Activated T-helper 17 cell treated with anti-CD3 and anti-CD28 coated beads, Interleukin-2, amount 50 U/mL, for 72 hours (primary cell): ENCODE data around the gene ZNF84. TPM values are rescaled to one million over a fixed set of nuclear protein-coding genes. Genes with fewer than 3 reads are reported as not detected.
A peak's percentile ranks its signal among the peaks of the same experiment; 100 is the strongest.

ENCODE experiments used
- ATAC-seq: fragments of 150-1000 bp; cut with Tn5 transposase; replicated peaks from 2 replicates; pipeline ENCODE4 v1.10.0; 2021; ENCODE audit warnings: mild to moderate bottlenecking, moderate library complexity
- H3K27ac Mint-ChIP-seq: one replicate; pipeline ENCODE4 v1.8.0; 2022; ENCODE audit warnings: mixed read lengths
- H3K27me3 Mint-ChIP-seq: one replicate; pipeline ENCODE4 v1.8.0; 2022; ENCODE audit warnings: mixed read lengths
- H3K36me3 Mint-ChIP-seq: one replicate; pipeline ENCODE4 v1.8.0; 2022; ENCODE audit warnings: low read depth, mild to moderate bottlenecking, mixed read lengths
- H3K4me1 Mint-ChIP-seq: one replicate; pipeline ENCODE4 v1.8.0; 2022; ENCODE audit warnings: mixed read lengths
- H3K4me3 Mint-ChIP-seq: one replicate; pipeline ENCODE4 v1.8.0; 2022; ENCODE audit warnings: mild to moderate bottlenecking, mixed read lengths
- H3K9me3 Mint-ChIP-seq: one replicate; pipeline ENCODE4 v1.8.0; 2022; ENCODE audit warnings: mixed read lengths
- total RNA-seq, 2 donors: library from RNA; stranded (reverse); gene quantifications; one replicate each; pipeline ENCODE4 v1.2.3, GENCODE V29; 2022

The ZNF84 gene
- total RNA-seq, 2 donors from 2014 or later = 13.7 to 30.0 TPM

DNA sequence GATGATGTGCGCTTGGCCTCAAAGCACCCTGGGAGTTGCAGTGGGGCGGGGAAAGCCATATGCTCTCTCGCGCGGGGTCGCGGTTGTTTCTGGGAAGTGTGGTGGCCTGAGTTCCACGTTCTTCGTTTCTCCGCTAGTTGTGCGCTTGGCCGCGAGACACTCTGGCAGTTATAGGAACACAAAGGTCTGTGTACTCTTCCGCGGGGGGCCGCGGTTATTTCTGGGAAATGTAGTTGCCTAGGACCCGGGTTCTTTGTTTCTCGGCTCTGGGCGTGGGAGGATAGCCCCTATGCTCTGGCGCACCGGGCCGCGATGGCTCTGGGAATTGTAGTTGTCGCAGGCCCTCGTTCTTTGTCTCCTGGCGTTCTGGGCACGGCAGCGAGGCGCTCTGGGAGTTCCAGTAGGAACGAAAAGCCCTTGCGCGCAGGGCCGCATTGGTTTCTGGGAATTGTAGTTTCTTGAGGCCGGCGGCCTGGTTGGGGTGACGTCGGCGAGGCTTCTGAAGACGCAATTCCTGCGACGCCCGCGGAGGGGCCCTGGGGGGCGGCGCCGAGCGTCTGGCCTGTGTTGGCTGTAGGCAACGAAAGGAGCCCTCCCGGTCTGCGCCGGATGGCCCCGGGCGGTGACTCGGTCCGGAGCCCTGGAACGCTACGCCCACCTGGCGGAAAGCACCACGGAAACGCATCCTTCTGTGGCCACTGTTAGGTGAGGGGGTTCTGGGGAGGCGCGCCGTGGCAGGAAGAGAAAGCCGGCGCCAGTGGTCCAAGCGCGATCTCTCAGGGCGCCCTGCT is 43.3 kb downstream of the ZNF84 start, which contains the start of gene ZNF140:
Gene ZNF140 (plus strand): TSS at position 556 of the 791 bp plus-strand sequence. CDS start 398 bp downstream, outside the sequence.
- H3K9me3 Mint-ChIP-seq = peaks cover 28% of the 10 kb centered on the region
- peaks cover 43% of the 10 kb centered on the region for H3K36me3 Mint-ChIP-seq
- no peak within 1 kb of the TSS for H3K27ac Mint-ChIP-seq
- no peaks in the 10 kb centered on the region for H3K27me3 Mint-ChIP-seq
- ATAC-seq = peak; percentile 74
- no peak within 1 kb of the TSS for H3K4me3 Mint-ChIP-seq
- no peaks in the 10 kb centered on the region for H3K4me1 Mint-ChIP-seq

DNA sequence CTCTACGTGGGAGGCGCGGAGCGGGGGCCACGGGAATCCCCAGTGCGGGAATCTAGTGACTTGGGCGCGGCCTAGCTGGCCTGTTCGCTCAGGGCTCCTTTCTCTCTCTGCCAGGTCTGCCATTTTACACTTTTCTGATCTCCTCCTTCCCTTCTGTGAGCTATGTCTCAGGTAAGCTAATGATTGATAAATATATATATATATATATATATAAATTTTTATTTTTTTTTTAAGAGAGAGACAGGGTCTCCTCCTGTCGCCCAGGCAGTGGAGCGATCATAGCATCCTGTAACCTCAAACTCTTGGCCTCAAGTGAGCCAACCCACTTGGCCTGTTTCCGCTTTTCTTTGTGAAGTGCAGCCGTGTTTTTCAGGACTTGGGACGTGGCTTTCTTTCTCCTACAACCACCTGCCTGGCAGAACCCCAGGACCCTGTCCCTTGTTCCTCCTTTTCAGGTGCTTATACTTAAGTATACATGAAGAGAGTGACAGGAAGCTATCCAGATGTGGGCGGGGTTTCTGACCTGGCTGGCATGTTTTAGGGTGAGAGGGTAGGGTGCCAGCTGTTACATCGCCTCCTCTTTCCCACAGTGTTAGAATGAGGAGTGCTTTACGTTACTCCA is 44.0 kb downstream of the ZNF84 start:
- peaks cover 28% of the 10 kb centered on the region for H3K9me3 Mint-ChIP-seq
- no peak for ATAC-seq

DNA sequence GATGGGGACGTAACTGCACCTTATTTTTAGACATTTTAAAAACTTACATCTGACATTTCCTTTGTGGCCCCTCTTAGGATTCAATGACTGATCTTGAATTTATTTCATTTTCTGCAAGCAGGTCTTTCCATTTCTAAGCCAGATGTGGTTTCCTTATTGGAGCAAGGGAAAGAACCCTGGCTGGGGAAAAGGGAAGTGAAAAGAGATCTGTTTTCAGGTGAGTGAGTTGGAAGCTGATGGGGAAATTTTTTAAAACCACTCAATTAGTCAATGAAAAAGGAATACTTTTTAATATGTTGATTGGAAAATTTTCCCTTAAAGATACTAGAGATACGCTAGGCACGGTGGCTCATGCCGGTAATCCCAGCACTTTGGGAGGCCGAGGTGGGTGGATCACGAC is 46.0 kb downstream of the ZNF84 start:
- no peak for ATAC-seq
- Mint-ChIP-seq H3K4me1 (no peaks in the 10 kb centered on the region), H3K36me3 (peaks cover 71% of the 10 kb centered on the region), H3K27me3 (no peaks in the 10 kb centered on the region), H3K9me3 (peaks cover 26% of the 10 kb centered on the region), H3K27ac (no peak overlapping the region), H3K4me3 (no peak overlapping the region)

More for the DNA sequence above, 44.0 kb downstream of the ZNF84 start:
- Mint-ChIP-seq H3K36me3 (peaks cover 50% of the 10 kb centered on the region), H3K4me3 (no peak overlapping the region), H3K27me3 (no peaks in the 10 kb centered on the region), H3K27ac (no peak overlapping the region), H3K4me1 (no peaks in the 10 kb centered on the region)

DNA sequence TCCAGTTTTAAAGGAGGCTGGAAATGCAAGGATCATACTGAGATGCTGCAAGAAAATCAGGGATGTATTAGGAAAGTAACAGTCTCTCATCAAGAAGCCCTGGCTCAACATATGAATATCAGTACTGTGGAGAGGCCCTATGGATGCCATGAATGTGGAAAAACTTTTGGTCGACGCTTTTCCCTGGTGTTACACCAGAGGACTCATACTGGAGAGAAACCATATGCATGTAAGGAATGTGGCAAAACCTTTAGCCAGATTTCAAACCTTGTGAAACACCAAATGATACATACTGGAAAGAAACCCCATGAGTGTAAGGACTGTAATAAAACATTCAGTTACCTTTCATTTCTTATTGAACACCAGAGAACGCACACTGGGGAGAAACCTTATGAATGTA is 68.3 kb downstream of the ZNF84 start:
- H3K27ac Mint-ChIP-seq = no peak overlapping the region
- H3K27me3 Mint-ChIP-seq = no peaks in the 10 kb centered on the region
- H3K4me1 Mint-ChIP-seq = no peaks in the 10 kb centered on the region
- H3K36me3 Mint-ChIP-seq = peaks cover 94% of the 10 kb centered on the region
- H3K9me3 Mint-ChIP-seq = peaks cover 54% of the 10 kb centered on the region
- no peak overlapping the region for H3K4me3 Mint-ChIP-seq
- ATAC-seq = no peak

DNA sequence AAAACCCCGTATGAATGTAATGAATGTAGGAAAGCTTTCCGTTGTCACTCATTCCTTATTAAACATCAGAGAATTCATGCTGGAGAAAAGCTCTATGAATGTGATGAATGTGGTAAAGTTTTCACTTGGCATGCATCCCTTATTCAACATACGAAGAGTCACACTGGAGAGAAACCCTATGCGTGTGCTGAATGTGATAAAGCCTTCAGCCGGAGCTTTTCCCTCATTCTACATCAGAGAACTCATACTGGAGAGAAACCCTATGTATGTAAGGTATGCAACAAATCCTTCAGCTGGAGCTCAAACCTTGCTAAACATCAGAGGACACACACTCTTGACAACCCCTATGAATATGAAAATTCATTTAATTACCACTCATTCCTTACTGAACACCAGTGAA is 68.9 kb downstream of the ZNF84 start:
- no peak for ATAC-seq
- H3K27ac Mint-ChIP-seq = no peak overlapping the region
- no peak overlapping the region for H3K4me3 Mint-ChIP-seq
- H3K9me3 Mint-ChIP-seq = peaks cover 50% of the 10 kb centered on the region
- no peaks in the 10 kb centered on the region for H3K4me1 Mint-ChIP-seq
- no peaks in the 10 kb centered on the region for H3K27me3 Mint-ChIP-seq
- H3K36me3 Mint-ChIP-seq = peaks cover 87% of the 10 kb centered on the region

DNA sequence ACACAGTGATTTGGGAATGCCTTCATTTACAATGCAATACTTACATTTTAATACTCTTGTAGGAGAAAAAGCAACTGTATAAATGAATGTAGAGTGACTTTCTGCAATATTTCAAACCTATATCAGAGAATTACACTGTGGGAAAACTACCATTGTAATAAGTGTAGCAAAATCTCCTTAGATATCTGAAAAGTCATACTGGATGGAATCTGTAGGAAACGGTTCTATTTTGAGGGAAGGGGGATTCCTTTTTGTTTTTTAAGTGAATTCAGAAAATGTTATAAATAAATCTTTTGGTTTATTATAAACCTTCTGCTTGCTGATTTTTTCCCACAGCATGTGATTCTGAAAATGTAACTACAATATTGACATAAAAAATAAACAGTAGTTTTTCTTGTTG is 69.8 kb downstream of the ZNF84 start:
- H3K4me1 Mint-ChIP-seq = no peaks in the 10 kb centered on the region
- no peak overlapping the region for H3K4me3 Mint-ChIP-seq
- H3K36me3 Mint-ChIP-seq = peaks cover 79% of the 10 kb centered on the region
- peaks cover 49% of the 10 kb centered on the region for H3K9me3 Mint-ChIP-seq
- no peaks in the 10 kb centered on the region for H3K27me3 Mint-ChIP-seq
- ATAC-seq = no peak
- no peak overlapping the region for H3K27ac Mint-ChIP-seq

DNA sequence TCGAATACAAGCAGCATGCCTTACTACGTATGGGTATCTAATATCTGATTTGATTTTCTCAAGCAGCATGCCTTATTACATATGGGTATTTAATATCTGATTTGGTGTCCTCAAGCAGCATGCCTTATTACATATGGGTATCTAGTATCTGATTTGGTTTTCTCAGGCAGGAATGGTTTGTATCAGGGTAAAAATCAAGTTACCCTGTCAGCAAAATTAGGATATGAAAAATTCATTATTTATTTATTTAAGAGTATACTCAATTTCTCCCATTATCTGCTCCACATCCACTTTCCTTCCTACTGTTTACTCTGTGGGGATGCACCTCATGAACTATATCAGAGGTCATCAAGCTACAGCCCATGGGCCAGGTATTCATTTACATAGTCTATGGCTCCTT is 70.8 kb downstream of the ZNF84 start:
- no peak overlapping the region for H3K4me3 Mint-ChIP-seq
- no peak overlapping the region for H3K27ac Mint-ChIP-seq
- ATAC-seq = no peak
- no peaks in the 10 kb centered on the region for H3K27me3 Mint-ChIP-seq
- peaks cover 45% of the 10 kb centered on the region for H3K9me3 Mint-ChIP-seq
- H3K36me3 Mint-ChIP-seq = peaks cover 68% of the 10 kb centered on the region
- H3K4me1 Mint-ChIP-seq = no peaks in the 10 kb centered on the region

Other genes with a start within 250 kb of the ZNF84 start
- gene GOLGA3, start 208.6 kb upstream of the ZNF84 start, total RNA-seq = 10 to 100 TPM; 51.8 to 56.8 TPM
- 10 to 100 TPM; 41.5 to 59.9 TPM for gene CHFR, start 149.9 kb upstream of the ZNF84 start, total RNA-seq
- 1 to 10 TPM; 8.3 to 8.5 TPM for gene ZNF605, start 81.2 kb upstream of the ZNF84 start, total RNA-seq
- 10 to 100 TPM; 15.6 to 17.7 TPM for gene ZNF26, start 51.1 kb upstream of the ZNF84 start, total RNA-seq
- gene ZNF140, start 43.4 kb downstream of the ZNF84 start, total RNA-seq = 10 to 100 TPM in 1 of 2 donors, 1 to 10 TPM in 1; 8.9 to 14.5 TPM
- 1 to 10 TPM; 1.4 to 2.4 TPM for gene ZNF891, start 92.8 kb downstream of the ZNF84 start, total RNA-seq
- gene ZNF10, start 93.1 kb downstream of the ZNF84 start, total RNA-seq = 1 to 10 TPM; 1.7 to 6.2 TPM
- 10 to 100 TPM; 11.1 to 15.7 TPM for gene ZNF268, start 144.0 kb downstream of the ZNF84 start, total RNA-seq
- not detected for gene ANHX, start 198.4 kb downstream of the ZNF84 start, total RNA-seq